Panc1 (cell line): ENCODE data around the gene ACOXL. TPM values are rescaled to one million over a fixed set of nuclear protein-coding genes. Genes with fewer than 3 reads are reported as not detected.

Experiments used
- ATAC-seq: fragments of 200-7000 bp; cut with Tn5 transposase; 2 replicates; pipeline ENCODE4 v1.9.1; 2020; ENCODE audit warnings: mild to moderate bottlenecking, moderate library complexity
- BruUV-seq: library from RNA; stranded (reverse); fragments of 400-500 nt; replicated peaks from 2 replicates; lab custom pipeline; 2021; lab: Mats Ljungman, UMichigan
- CTCF ChIA-PET: fragments of 300-600 bp; sonication (Branson Sonifier 250); formaldehyde crosslinking; loops from one replicate; lab custom pipeline; 2022; ENCODE audit warnings: antibody characterized with exemption; lab: Charles Lee
- POLR2A ChIA-PET: fragments of 300-600 bp; sonication (Branson Sonifier 250); formaldehyde crosslinking; loops from one replicate; lab custom pipeline; 2022; ENCODE audit warnings: antibody characterized with exemption; lab: Charles Lee
- DNase-seq: peaks from one replicate; pipeline ENCODE4 v3.0.0-alpha.2; 2010; ENCODE audit warnings: low read depth, low spot score
- H3K27ac ChIP-seq: 2 replicates; pipeline ENCODE4 v1.5.1; 2011; ENCODE audit warnings: mild to moderate bottlenecking, low read length, inconsistent platforms
- H3K27me3 ChIP-seq: fragments of 200-500 bp; sonication (Bioruptor generic); 2 replicates; pipeline ENCODE4 v1.6.0; 2014; ENCODE audit warnings: low read length, inconsistent platforms; ENCODE audit not compliant: control insufficient read depth, insufficient read depth
- H3K36me3 ChIP-seq: fragments of 200-500 bp; sonication (Bioruptor generic); 2 replicates; pipeline ENCODE4 v1.5.1; 2014; ENCODE audit warnings: inconsistent platforms, mild to moderate bottlenecking, low read length, moderate library complexity; ENCODE audit not compliant: control insufficient read depth, insufficient read depth
- H3K4me1 ChIP-seq: 2 replicates; pipeline ENCODE4 v1.5.1; 2011; ENCODE audit warnings: inconsistent platforms, mild to moderate bottlenecking, low read length, moderate library complexity; ENCODE audit not compliant: control insufficient read depth, insufficient read depth
- H3K4me3 ChIP-seq, 2 experiments: 2 replicates each; pipeline ENCODE4 v1.5.1; 2011 to 2012; ENCODE audit warnings: low read depth in 2 of 2, low read length in 2 of 2, mild to moderate bottlenecking in 2 of 2, inconsistent platforms in 1 of 2, moderate library complexity in 1 of 2
- H3K9me3 ChIP-seq: fragments of 200-500 bp; sonication (Bioruptor generic); 2 replicates; pipeline ENCODE4 v1.5.1; 2014; ENCODE audit warnings: low read depth, mild to moderate bottlenecking, inconsistent platforms, low read length, moderate library complexity; ENCODE audit not compliant: control insufficient read depth, insufficient read depth
- POLR2AphosphoS5 ChIP-seq: IDR thresholded peaks from 2 replicates; pipeline ENCODE4 v1.6.1; 2012; ENCODE audit warnings: mild to moderate bottlenecking, low read depth, low read length, moderate library complexity
- SIN3A ChIP-seq: IDR thresholded peaks from 2 replicates; pipeline ENCODE4 v1.6.1; 2012; ENCODE audit warnings: low read depth, mild to moderate bottlenecking, low read length, moderate library complexity, borderline replicate concordance; ENCODE audit not compliant: insufficient read depth
- TCF7L2 ChIP-seq: IDR thresholded peaks from 2 replicates; pipeline ENCODE4 v1.6.1; 2011; ENCODE audit warnings: mild to moderate bottlenecking, low read depth, low read length, inconsistent platforms
- in situ Hi-C: cut with HindIII; loops from 2 replicates; pipeline ENCODE4 v1.10.0; 2016; ENCODE audit warnings: low sequenced_read_pairs, low pct_unique_long_range_greater_than_20kb
- intact Hi-C: fragments of 100-400 bp; cut with micrococcal nuclease; formaldehyde crosslinking; loops from one replicate; pipeline ENCODE4 v1.10.0; 2022; ENCODE audit not compliant: unreplicated experiment
- total RNA-seq: library from RNA; stranded (reverse); gene quantifications from one replicate; pipeline ENCODE4 v1.2.1, GENCODE V29; 2021; ENCODE audit not compliant: unreplicated experiment
- TF ChIP-seq, protein P1 (sequence below), 2 experiments: IDR thresholded peaks; 2 replicates each; pipeline ENCODE4 v1.6.1; 2011 to 2012; ENCODE audit warnings: low read depth in 2 of 2, control low read depth in 1 of 2, low read length in 1 of 2, mild to moderate bottlenecking in 1 of 2, moderate library complexity in 1 of 2; ENCODE audit not compliant: insufficient read depth in 1 of 2
- TF ChIP-seq, protein P2 (sequence below): fragments of 450-650 bp; IDR thresholded peaks from 2 replicates; pipeline ENCODE4 v1.5.1; 2017; ENCODE audit warnings: mild to moderate bottlenecking

Gene ACOXL
- total RNA-seq, 1 experiment from 2014 or later: 4.9 TPM

DNA sequence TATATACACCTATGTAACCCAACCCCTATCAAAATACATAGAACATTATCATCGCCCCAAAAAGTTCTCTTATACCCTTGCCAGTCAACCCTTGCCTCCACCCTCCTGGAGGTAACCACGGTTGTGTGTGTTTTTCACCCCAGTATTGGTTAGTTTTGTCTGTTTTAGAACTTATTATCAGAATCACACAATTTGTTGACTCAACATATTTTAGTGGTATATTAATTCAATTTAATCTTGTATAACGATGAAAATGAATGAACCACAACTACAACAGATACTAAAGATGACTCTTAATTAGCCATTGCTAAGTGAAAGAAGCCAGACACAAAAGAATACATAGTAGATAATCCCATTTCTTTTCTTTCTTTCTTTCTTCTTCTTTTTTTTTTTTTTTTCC, 19.3 kb downstream of the ACOXL start:
- ChIA-PET POLR2A (no interaction called here), CTCF (no interaction called here)

DNA sequence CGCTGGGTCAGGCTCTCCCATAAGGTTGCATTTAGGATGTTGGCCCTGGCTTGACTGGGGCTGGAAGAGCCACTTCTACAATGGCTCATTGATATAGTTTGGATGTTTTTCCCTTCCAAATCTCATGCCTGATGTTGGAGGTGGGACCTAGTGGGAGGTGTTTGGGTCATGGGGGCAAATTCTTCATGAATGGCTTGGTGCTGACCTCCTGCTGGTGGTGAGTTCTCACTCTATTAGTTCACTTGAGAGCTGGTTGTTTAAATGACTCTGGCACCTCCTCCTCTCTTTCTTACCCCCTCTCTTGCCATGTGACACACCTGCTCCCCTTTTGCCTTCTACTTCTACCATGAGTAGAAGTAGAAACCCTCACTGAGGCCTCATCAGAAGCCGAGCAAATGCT, 20.5 kb downstream of the ACOXL start:
- ChIA-PET POLR2A (no interaction called here), CTCF (no interaction called here)
- H3K27ac ChIP-seq: no peak overlapping the region
- ATAC-seq (no peak), DNase-seq (no peak)
- H3K27me3 ChIP-seq: no peaks in the 10 kb centered on the region
- in situ Hi-C loops (no loop called here), intact Hi-C loops (loop anchor here (5.0 kb wide), 1 partner anchor 76 kb away; the partner anchor contains the start of gene BUB1)
- H3K4me3 ChIP-seq: no peak overlapping the region
- BruUV-seq: no TSS peak
- H3K4me1 ChIP-seq: peaks cover 17% of the 10 kb centered on the region
- no peaks in the 10 kb centered on the region for H3K9me3 ChIP-seq
- H3K36me3 ChIP-seq: no peaks in the 10 kb centered on the region
- TF ChIP-seq, protein P1, sequence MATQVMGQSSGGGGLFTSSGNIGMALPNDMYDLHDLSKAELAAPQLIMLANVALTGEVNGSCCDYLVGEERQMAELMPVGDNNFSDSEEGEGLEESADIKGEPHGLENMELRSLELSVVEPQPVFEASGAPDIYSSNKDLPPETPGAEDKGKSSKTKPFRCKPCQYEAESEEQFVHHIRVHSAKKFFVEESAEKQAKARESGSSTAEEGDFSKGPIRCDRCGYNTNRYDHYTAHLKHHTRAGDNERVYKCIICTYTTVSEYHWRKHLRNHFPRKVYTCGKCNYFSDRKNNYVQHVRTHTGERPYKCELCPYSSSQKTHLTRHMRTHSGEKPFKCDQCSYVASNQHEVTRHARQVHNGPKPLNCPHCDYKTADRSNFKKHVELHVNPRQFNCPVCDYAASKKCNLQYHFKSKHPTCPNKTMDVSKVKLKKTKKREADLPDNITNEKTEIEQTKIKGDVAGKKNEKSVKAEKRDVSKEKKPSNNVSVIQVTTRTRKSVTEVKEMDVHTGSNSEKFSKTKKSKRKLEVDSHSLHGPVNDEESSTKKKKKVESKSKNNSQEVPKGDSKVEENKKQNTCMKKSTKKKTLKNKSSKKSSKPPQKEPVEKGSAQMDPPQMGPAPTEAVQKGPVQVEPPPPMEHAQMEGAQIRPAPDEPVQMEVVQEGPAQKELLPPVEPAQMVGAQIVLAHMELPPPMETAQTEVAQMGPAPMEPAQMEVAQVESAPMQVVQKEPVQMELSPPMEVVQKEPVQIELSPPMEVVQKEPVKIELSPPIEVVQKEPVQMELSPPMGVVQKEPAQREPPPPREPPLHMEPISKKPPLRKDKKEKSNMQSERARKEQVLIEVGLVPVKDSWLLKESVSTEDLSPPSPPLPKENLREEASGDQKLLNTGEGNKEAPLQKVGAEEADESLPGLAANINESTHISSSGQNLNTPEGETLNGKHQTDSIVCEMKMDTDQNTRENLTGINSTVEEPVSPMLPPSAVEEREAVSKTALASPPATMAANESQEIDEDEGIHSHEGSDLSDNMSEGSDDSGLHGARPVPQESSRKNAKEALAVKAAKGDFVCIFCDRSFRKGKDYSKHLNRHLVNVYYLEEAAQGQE (IDR thresholded peaks at IDR 0.05; ENCODE audit: insufficient read depth in 1 of 2, low read depth in 2 of 2, low read length in 1 of 2): no peak
- TF ChIP-seq SIN3A (no peak), POLR2AphosphoS5 (no peak), TCF7L2 (no peak)
- TF ChIP-seq, protein P2, sequence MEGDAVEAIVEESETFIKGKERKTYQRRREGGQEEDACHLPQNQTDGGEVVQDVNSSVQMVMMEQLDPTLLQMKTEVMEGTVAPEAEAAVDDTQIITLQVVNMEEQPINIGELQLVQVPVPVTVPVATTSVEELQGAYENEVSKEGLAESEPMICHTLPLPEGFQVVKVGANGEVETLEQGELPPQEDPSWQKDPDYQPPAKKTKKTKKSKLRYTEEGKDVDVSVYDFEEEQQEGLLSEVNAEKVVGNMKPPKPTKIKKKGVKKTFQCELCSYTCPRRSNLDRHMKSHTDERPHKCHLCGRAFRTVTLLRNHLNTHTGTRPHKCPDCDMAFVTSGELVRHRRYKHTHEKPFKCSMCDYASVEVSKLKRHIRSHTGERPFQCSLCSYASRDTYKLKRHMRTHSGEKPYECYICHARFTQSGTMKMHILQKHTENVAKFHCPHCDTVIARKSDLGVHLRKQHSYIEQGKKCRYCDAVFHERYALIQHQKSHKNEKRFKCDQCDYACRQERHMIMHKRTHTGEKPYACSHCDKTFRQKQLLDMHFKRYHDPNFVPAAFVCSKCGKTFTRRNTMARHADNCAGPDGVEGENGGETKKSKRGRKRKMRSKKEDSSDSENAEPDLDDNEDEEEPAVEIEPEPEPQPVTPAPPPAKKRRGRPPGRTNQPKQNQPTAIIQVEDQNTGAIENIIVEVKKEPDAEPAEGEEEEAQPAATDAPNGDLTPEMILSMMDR: no peak

More for the DNA sequence above, 19.3 kb downstream of the ACOXL start:
- Histone ChIP-seq H3K27ac (no peak overlapping the region), H3K9me3 (no peaks in the 10 kb centered on the region), H3K4me1 (peaks cover 23% of the 10 kb centered on the region), H3K4me3 (no peak overlapping the region), H3K27me3 (no peaks in the 10 kb centered on the region), H3K36me3 (no peaks in the 10 kb centered on the region)
- BruUV-seq: no TSS peak
- in situ Hi-C loops: no loop called here
- TF ChIP-seq SIN3A (no peak), TCF7L2 (no peak), POLR2AphosphoS5 (no peak)
- TF ChIP-seq, protein P1 (IDR thresholded peaks at IDR 0.05; ENCODE audit: insufficient read depth in 1 of 2, low read depth in 2 of 2, low read length in 1 of 2): no peak
- TF ChIP-seq, protein P2: no peak
- DNase-seq (no peak), ATAC-seq (no peak)
- intact Hi-C loops: loop anchor here (5.0 kb wide), 1 partner anchor 74 kb away; the partner anchor contains the start of gene BUB1
